ENCODE measurements around the gene PIM1.
"Not testable (repeated sequence)": the region's sequence is repeated elsewhere in the genome, so short reads cannot be mapped to it uniquely, and the experiment has no call there.

PIM1 gene

GRCh38 chr6:37169496-37170272, at the start of gene PIM1:
Gene PIM1, plus strand, starts transcription at chr6:37170152. Its CDS starts 424 bp downstream, at chr6:37170576.
- no peak for FAIRE-seq

- FAIRE-seq: no peak
Measured at GRCh38 chr6:37121556-37121955, 48.4 kb upstream of the PIM1 start.

- no peak for FAIRE-seq
Measured at GRCh38 chr6:37122861-37123260, 47.1 kb upstream of the PIM1 start.

GRCh38 chr6:37123957-37124729, 45.8 kb upstream of the PIM1 start:
- FAIRE-seq: no peak

- FAIRE-seq: no peak
Measured at GRCh38 chr6:37125774-37126492, 44.0 kb upstream of the PIM1 start.

- FAIRE-seq: no peak
Measured at GRCh38 chr6:37126493-37126958, 43.4 kb upstream of the PIM1 start.

GRCh38 chr6:37126961-37127616, 42.9 kb upstream of the PIM1 start:
- no peak for FAIRE-seq

- no peak for FAIRE-seq
Measured at GRCh38 chr6:37127961-37128862, 41.7 kb upstream of the PIM1 start.

- FAIRE-seq: not testable (repeated sequence)
Measured at GRCh38 chr6:37128863-37129443, 41.0 kb upstream of the PIM1 start.

- FAIRE-seq: no peak
Measured at GRCh38 chr6:37129566-37129965, 40.4 kb upstream of the PIM1 start.

GRCh38 chr6:37130704-37131103, 39.2 kb upstream of the PIM1 start:
- FAIRE-seq: no peak

- no peak for FAIRE-seq
Measured at GRCh38 chr6:37131104-37131959, 38.6 kb upstream of the PIM1 start.

GRCh38 chr6:37131960-37132253, 38.0 kb upstream of the PIM1 start:
- no peak for FAIRE-seq

- no peak for FAIRE-seq
Measured at GRCh38 chr6:37134036-37134395, 35.9 kb upstream of the PIM1 start.

- FAIRE-seq: no peak
Measured at GRCh38 chr6:37134396-37135191, 35.4 kb upstream of the PIM1 start.

GRCh38 chr6:37135835-37136694, 33.9 kb upstream of the PIM1 start:
- FAIRE-seq: no peak

GRCh38 chr6:37136821-37137200, 33.1 kb upstream of the PIM1 start:
- no peak for FAIRE-seq

GRCh38 chr6:37137201-37138090, 32.5 kb upstream of the PIM1 start:
- no peak for FAIRE-seq

Measured in islet of Langerhans (tissue), 1 donor.